HepG2 (cell line): ENCODE measurements around the gene C1RL. TPM values are rescaled to one million over a fixed set of nuclear protein-coding genes. Genes with fewer than 3 reads are reported as not detected.

ENCODE experiments used
- ATF6 ChIP-seq: sonication (generic); formaldehyde crosslinking; conservative IDR thresholded peaks from 2 replicates; pipeline ENCODE4 v1.4.0; 2020; ENCODE audit warnings: missing genetic modification reagents
- ETV6 ChIP-seq: sonication (generic); formaldehyde crosslinking; conservative IDR thresholded peaks from 2 replicates; pipeline ENCODE4 v1.4.0; 2020; ENCODE audit warnings: missing genetic modification reagents
- FIP1L1 ChIP-seq: fragments of 200-400 bp; formaldehyde crosslinking; IDR thresholded peaks from 2 replicates; pipeline ENCODE4 v1.6.1; 2018; ENCODE audit warnings: low read depth, mild to moderate bottlenecking, low read length, moderate library complexity, borderline replicate concordance; ENCODE audit not compliant: insufficient read depth
- GABPB1 ChIP-seq: IDR thresholded peaks from 2 replicates; pipeline ENCODE4 v1.6.1; 2016; ENCODE audit warnings: mild to moderate bottlenecking, missing genetic modification reagents, moderate library complexity, missing compliant biosample characterization
- JDP2 ChIP-seq: sonication (generic); formaldehyde crosslinking; IDR thresholded peaks from 2 replicates; pipeline ENCODE4 v1.8.1; 2022; ENCODE audit warnings: missing genetic modification reagents, borderline replicate concordance
- KDM5A ChIP-seq: fragments of 200-600 bp; sonication (generic); IDR thresholded peaks from 2 replicates; pipeline ENCODE4 v1.7.0; 2018; ENCODE audit warnings: antibody characterized with exemption, mild to moderate bottlenecking, low read length, borderline replicate concordance
- LBX2 ChIP-seq: sonication (generic); formaldehyde crosslinking; IDR thresholded peaks from 2 replicates; pipeline ENCODE4 v1.5.0; 2020; ENCODE audit warnings: missing genetic modification reagents, mild to moderate bottlenecking, borderline replicate concordance
- MATR3 ChIP-seq: sonication (generic); formaldehyde crosslinking; IDR thresholded peaks from 2 replicates; pipeline ENCODE4 v1.4.0; 2020; ENCODE audit warnings: missing genetic modification reagents
- MBD4 ChIP-seq: IDR thresholded peaks from 2 replicates; pipeline ENCODE4 v1.6.1; 2012; ENCODE audit warnings: low read length, inconsistent platforms, borderline replicate concordance
- POGZ ChIP-seq: sonication (generic); formaldehyde crosslinking; IDR thresholded peaks from 2 replicates; pipeline ENCODE4 v1.4.0; 2020; ENCODE audit warnings: mild to moderate bottlenecking, missing genetic modification reagents
- REL ChIP-seq: sonication (generic); formaldehyde crosslinking; conservative IDR thresholded peaks from 2 replicates; pipeline ENCODE4 v1.8.0; 2022; ENCODE audit warnings: mild to moderate bottlenecking, missing genetic modification reagents, moderate library complexity
- RFX5 ChIP-seq: IDR thresholded peaks from 2 replicates; pipeline ENCODE4 v1.6.1; 2011; ENCODE audit warnings: low read depth, low read length, improper control_type of control experiment
- RORA ChIP-seq: sonication (generic); formaldehyde crosslinking; IDR thresholded peaks from 2 replicates; pipeline ENCODE4 v1.5.0; 2020; ENCODE audit warnings: mild to moderate bottlenecking, missing genetic modification reagents, moderate library complexity
- SP1 ChIP-seq, 2 experiments: fragments of 450-650 bp in 1 of 2; sonication (generic) in 1 of 2; formaldehyde crosslinking in 1 of 2; IDR thresholded peaks; 2 replicates each; pipeline versions ENCODE4 v1.4.0 to v1.6.1; 2016 to 2020; ENCODE audit warnings: missing genetic modification reagents in 1 of 2
- TEAD3 ChIP-seq: optimal IDR thresholded peaks from 2 replicates; pipeline ENCODE3; 2016; ENCODE audit warnings: borderline replicate concordance
- ZBTB3 ChIP-seq: sonication (generic); formaldehyde crosslinking; IDR thresholded peaks from 2 replicates; pipeline ENCODE4 v1.4.0; 2020; ENCODE audit warnings: low read depth, mild to moderate bottlenecking, moderate library complexity, missing genetic modification reagents, borderline replicate concordance
- ZBTB7B ChIP-seq: sonication (generic); formaldehyde crosslinking; IDR thresholded peaks from 2 replicates; pipeline ENCODE4 v1.4.0; 2020; ENCODE audit warnings: missing genetic modification reagents
- ZC3H13 ChIP-seq: sonication (generic); formaldehyde crosslinking; IDR thresholded peaks from 2 replicates; pipeline ENCODE4 v1.8.1; 2023; ENCODE audit warnings: mild to moderate bottlenecking, missing genetic modification reagents, moderate library complexity
- ZFY ChIP-seq: sonication (generic); formaldehyde crosslinking; IDR thresholded peaks from 2 replicates; pipeline ENCODE4 v1.4.0; 2020; ENCODE audit warnings: missing genetic modification reagents
- ZNF331 ChIP-seq: sonication (generic); formaldehyde crosslinking; IDR thresholded peaks from 2 replicates; pipeline ENCODE4 v1.4.0; 2020; ENCODE audit warnings: missing genetic modification reagents
- ZNF33B ChIP-seq: sonication (generic); formaldehyde crosslinking; IDR thresholded peaks from 2 replicates; pipeline ENCODE4 v1.5.1; 2020; ENCODE audit warnings: mild to moderate bottlenecking, missing genetic modification reagents
- ZNF446 ChIP-seq: sonication (generic); formaldehyde crosslinking; IDR thresholded peaks from 2 replicates; pipeline ENCODE4 v1.5.0; 2020; ENCODE audit warnings: mild to moderate bottlenecking, missing genetic modification reagents
- ZNF513 ChIP-seq: sonication (generic); formaldehyde crosslinking; conservative IDR thresholded peaks from 2 replicates; pipeline ENCODE4 v1.5.0; 2020; ENCODE audit warnings: missing genetic modification reagents
- ZNF574 ChIP-seq: sonication (generic); formaldehyde crosslinking; IDR thresholded peaks from 2 replicates; pipeline ENCODE4 v1.4.0; 2020; ENCODE audit warnings: missing genetic modification reagents
- ZNF615 ChIP-seq: sonication (generic); formaldehyde crosslinking; IDR thresholded peaks from 2 replicates; pipeline ENCODE4 v1.5.0; 2020; ENCODE audit warnings: mild to moderate bottlenecking, missing genetic modification reagents, borderline replicate concordance
- polyA plus RNA-seq, 8 experiments: library from polyadenylated mRNA; depleted of rRNA in 3 of 8; stranded (reverse) in 7 of 8; unstranded in 1 of 8; fragments of >200 nt; fragmentation: Illumina TruSeq in 4 of 8; extraction: Trizol in 4 of 8; gene quantifications; 2 replicates each; pipeline versions ENCODE4 v1.2.1 to v1.2.3, GENCODE V29; 2011 to 2016; ENCODE audit warnings: low read depth in 4 of 8, missing spikeins in 1 of 8, mixed read lengths in 1 of 8; ENCODE audit not compliant: insufficient read depth in 1 of 8
- total RNA-seq, 5 experiments: library from RNA; depleted of rRNA; stranded (reverse); fragments of >200 nt; fragmentation: Illumina TruSeq; extraction: Trizol; gene quantifications; 2 replicates each; pipeline ENCODE4 v1.2.3, GENCODE V29; 2016; ENCODE audit warnings: low read depth in 1 of 5

Gene C1RL
- total and polyA plus RNA-seq, 2 of the 13 experiments (the other 11 are each of a cell fraction or from before 2014, with no cell fraction given) = 28.9 to 53.1 TPM

- TF ChIP-seq MATR3 (CRISPR knock-in tag) = no peak
- TF ChIP-seq GABPB1 (CRISPR knock-in tag) = no peak
- no peak for TF ChIP-seq ATF6
- no peak for TF ChIP-seq ZNF513 (CRISPR knock-in tag)
- no peak for TF ChIP-seq ETV6 (CRISPR knock-in tag)
- TF ChIP-seq ZNF574 (CRISPR knock-in tag) = 0 out of 2 replicates have a peak, but pooled peaks have one; percentile 44
- TF ChIP-seq ZBTB3 (CRISPR knock-in tag) = no peak
- TF ChIP-seq MBD4 = no peak
- TF ChIP-seq ZNF33B (CRISPR knock-in tag) = 0 out of 2 replicates have a peak, but pooled peaks have one; percentile 21
- no peak for TF ChIP-seq FIP1L1
- TF ChIP-seq ZFY (CRISPR knock-in tag) = no peak
- TF ChIP-seq POGZ (CRISPR knock-in tag) = no peak
- no peak for TF ChIP-seq ZNF615 (CRISPR knock-in tag)
- TF ChIP-seq ZBTB7B (CRISPR knock-in tag) = peak; percentile 37; the same call in 1 of the 2 replicates
- no peak for TF ChIP-seq ZC3H13 (CRISPR knock-in tag)
- TF ChIP-seq JDP2 = no peak
- TF ChIP-seq REL = no peak
- no peak for TF ChIP-seq KDM5A
- no peak for TF ChIP-seq ZNF446 (CRISPR knock-in tag)
- TF ChIP-seq RORA (CRISPR knock-in tag) = no peak
- TF ChIP-seq SP1 (IDR thresholded peaks at IDR 0.05) = no peak
- TF ChIP-seq SP1 (CRISPR knock-in tag; IDR thresholded peaks at IDR 0.05) = no peak
- TF ChIP-seq ZNF331 (CRISPR knock-in tag) = peak; percentile 57
- no peak for TF ChIP-seq LBX2
- TF ChIP-seq TEAD3 = peak; percentile 87
- TF ChIP-seq RFX5 = no peak
These were observed 48.6 kb downstream of the C1RL start, which contains the start of gene C1S (continued) for GRCh38 chr12:7060353-7060954.
